H7 (cell line): ENCODE data around the gene CCDC18. TPM values are rescaled to one million over a fixed set of nuclear protein-coding genes. Genes with fewer than 3 reads are reported as not detected.

ENCODE experiments used
- total RNA-seq: library from RNA; depleted of rRNA; stranded (reverse); fragments of >200 nt; shearing (Covaris generic); gene quantifications from 2 replicates; pipeline ENCODE4 v1.2.3, GENCODE V29; 2014; rRNA removed

CCDC18 gene
- total RNA-seq, 1 experiment from 2014 or later, result 10.5 TPM

Other genes starting within 250 kb of the CCDC18 start
- gene DIPK1A, start 219.3 kb upstream of the CCDC18 start, total RNA-seq, result 3.1 and 3.4 TPM in 2 replicates
- gene MTF2, start 101.4 kb upstream of the CCDC18 start, total RNA-seq, result 106 and 117 TPM in 2 replicates
- 66.4 and 72.5 TPM in 2 replicates for gene TMED5, start 311 bp upstream of the CCDC18 start, total RNA-seq
- gene DR1, start 165.2 kb downstream of the CCDC18 start, total RNA-seq, result 106 and 117 TPM in 2 replicates